Measurements from ENCODE around the gene OR2L2.

DNA sequence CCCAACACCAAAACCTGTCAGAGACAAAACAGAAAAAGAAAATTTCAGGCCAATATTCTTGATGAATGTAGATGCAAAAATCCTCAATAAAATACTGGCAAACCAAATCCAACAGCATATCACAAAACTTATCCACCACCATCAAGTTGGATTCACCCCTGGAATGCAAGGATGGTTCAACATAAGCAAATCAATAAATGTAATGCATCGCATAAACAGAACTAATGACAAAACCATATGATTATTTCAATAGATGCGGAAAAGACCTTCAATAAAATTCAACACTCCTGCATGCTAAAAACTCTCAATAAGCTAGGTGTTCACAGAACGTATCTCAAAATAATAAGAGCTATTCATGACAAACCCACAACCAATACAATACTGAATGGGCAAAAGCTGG lies 20.2 kb upstream of the OR2L2 start:
- TF ChIP-seq, protein P1, sequence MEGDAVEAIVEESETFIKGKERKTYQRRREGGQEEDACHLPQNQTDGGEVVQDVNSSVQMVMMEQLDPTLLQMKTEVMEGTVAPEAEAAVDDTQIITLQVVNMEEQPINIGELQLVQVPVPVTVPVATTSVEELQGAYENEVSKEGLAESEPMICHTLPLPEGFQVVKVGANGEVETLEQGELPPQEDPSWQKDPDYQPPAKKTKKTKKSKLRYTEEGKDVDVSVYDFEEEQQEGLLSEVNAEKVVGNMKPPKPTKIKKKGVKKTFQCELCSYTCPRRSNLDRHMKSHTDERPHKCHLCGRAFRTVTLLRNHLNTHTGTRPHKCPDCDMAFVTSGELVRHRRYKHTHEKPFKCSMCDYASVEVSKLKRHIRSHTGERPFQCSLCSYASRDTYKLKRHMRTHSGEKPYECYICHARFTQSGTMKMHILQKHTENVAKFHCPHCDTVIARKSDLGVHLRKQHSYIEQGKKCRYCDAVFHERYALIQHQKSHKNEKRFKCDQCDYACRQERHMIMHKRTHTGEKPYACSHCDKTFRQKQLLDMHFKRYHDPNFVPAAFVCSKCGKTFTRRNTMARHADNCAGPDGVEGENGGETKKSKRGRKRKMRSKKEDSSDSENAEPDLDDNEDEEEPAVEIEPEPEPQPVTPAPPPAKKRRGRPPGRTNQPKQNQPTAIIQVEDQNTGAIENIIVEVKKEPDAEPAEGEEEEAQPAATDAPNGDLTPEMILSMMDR (IDR thresholded peaks at IDR 0.05; ENCODE audit: poor library complexity), result no peak
- TF ChIP-seq EZH2phosphoT487 (IDR thresholded peaks at IDR 0.05; ENCODE audit: low read depth, severe bottlenecking, unreplicated experiment) (no peak), EZH2 (IDR thresholded peaks at IDR 0.05; ENCODE audit: borderline replicate concordance) (no peak)
